Measurements from ENCODE around the gene SLC6A9. TPM values are rescaled to one million over a fixed set of nuclear protein-coding genes. Genes with fewer than 3 reads are reported as not detected.
A peak's percentile ranks its signal among the peaks of the same experiment; 100 is the strongest.

SLC6A9 gene
- total RNA-seq, 2 experiments from 2014 or later: 8.2 to 21.8 TPM

GRCh38 chr1:44072204-44072603 lies 40.9 kb upstream of the SLC6A9 start:
- H3K4me1 ChIP-seq (ENCODE audit: insufficient read depth, low read length, poor library complexity, severe bottlenecking): peaks cover 30% of the 10 kb centered on the region
- H3K9me3 ChIP-seq (ENCODE audit: low read length): no peaks in the 10 kb centered on the region
- DNase-seq (ENCODE audit: low spot score): no peak
- no peak overlapping the region for H3K4me2 ChIP-seq (ENCODE audit: low read length)
- no peak overlapping the region for H2AFZ ChIP-seq (ENCODE audit: low read length)
- ChIA-PET POLR2A (interaction anchor here (0.7 to 1.1 kb wide), 2 partner anchors 11 to 278 kb away, joined by 3 read pairs; no protein-coding TSS in a partner anchor), CTCF (ENCODE audit: unreplicated experiment) (no interaction called here)
- no peaks in the 10 kb centered on the region for H3K9me2 ChIP-seq (ENCODE audit: insufficient read depth, low read length)
- H3K27ac ChIP-seq (ENCODE audit: low read depth, low read length, poor library complexity, severe bottlenecking): no peak overlapping the region
- no peaks in the 10 kb centered on the region for H3K79me2 ChIP-seq (ENCODE audit: insufficient read depth, low read depth, low read length)
- H4K20me1 ChIP-seq (ENCODE audit: insufficient read depth, low read length): no peaks in the 10 kb centered on the region
- TF ChIP-seq EZH2phosphoT487 (IDR thresholded peaks at IDR 0.05; ENCODE audit: borderline replicate concordance, low read depth, low read length) (no peak), CTCF (conservative IDR thresholded peaks at IDR 0.05; ENCODE audit: low read length) (no peak)
- no peak overlapping the region for H3K4me3 ChIP-seq (ENCODE audit: low read depth, low read length, poor library complexity, severe bottlenecking)
- H3K36me3 ChIP-seq (ENCODE audit: insufficient read depth, low read length): no peaks in the 10 kb centered on the region
- no TSS peak for BruUV-seq (replicated peaks)
- intact Hi-C loops (cut with micrococcal nuclease; ENCODE audit: unreplicated experiment): no loop called here

GRCh38 chr1:44071461-44071860 lies 40.2 kb upstream of the SLC6A9 start:
- Histone ChIP-seq H3K27ac (ENCODE audit: low read depth, low read length, poor library complexity, severe bottlenecking) (no peak overlapping the region), H4K20me1 (ENCODE audit: insufficient read depth, low read length) (no peaks in the 10 kb centered on the region), H3K9me2 (ENCODE audit: insufficient read depth, low read length) (no peaks in the 10 kb centered on the region), H3K9me3 (ENCODE audit: low read length) (no peaks in the 10 kb centered on the region), H3K4me3 (ENCODE audit: low read depth, low read length, poor library complexity, severe bottlenecking) (no peak overlapping the region), H3K36me3 (ENCODE audit: insufficient read depth, low read length) (no peaks in the 10 kb centered on the region), H3K79me2 (ENCODE audit: insufficient read depth, low read depth, low read length) (no peaks in the 10 kb centered on the region), H3K4me1 (ENCODE audit: insufficient read depth, low read length, poor library complexity, severe bottlenecking) (peaks cover 33% of the 10 kb centered on the region), H3K4me2 (ENCODE audit: low read length) (no peak overlapping the region), H2AFZ (ENCODE audit: low read length) (no peak overlapping the region)
- no peak for DNase-seq (ENCODE audit: low spot score)
- TF ChIP-seq EZH2phosphoT487 (IDR thresholded peaks at IDR 0.05; ENCODE audit: borderline replicate concordance, low read depth, low read length) (no peak), CTCF (conservative IDR thresholded peaks at IDR 0.05; ENCODE audit: low read length) (no peak)
- CTCF ChIA-PET (ENCODE audit: unreplicated experiment): no interaction called here
- BruUV-seq (replicated peaks): no TSS peak
- intact Hi-C loops (cut with micrococcal nuclease; ENCODE audit: unreplicated experiment): no loop called here
- POLR2A ChIA-PET: no interaction called here

- Histone ChIP-seq H3K27ac (ENCODE audit: low read depth, low read length, poor library complexity, severe bottlenecking) (peak overlapping the region; percentile 1), H4K20me1 (ENCODE audit: insufficient read depth, low read length) (no peaks in the 10 kb centered on the region), H3K4me2 (ENCODE audit: low read length) (peak overlapping the region; percentile 64), H3K9me2 (ENCODE audit: insufficient read depth, low read length) (no peaks in the 10 kb centered on the region), H3K9me3 (ENCODE audit: low read length) (no peaks in the 10 kb centered on the region), H3K4me3 (ENCODE audit: low read depth, low read length, poor library complexity, severe bottlenecking) (peak overlapping the region; percentile 27), H3K79me2 (ENCODE audit: insufficient read depth, low read depth, low read length) (no peaks in the 10 kb centered on the region), H3K36me3 (ENCODE audit: insufficient read depth, low read length) (no peaks in the 10 kb centered on the region), H3K4me1 (ENCODE audit: insufficient read depth, low read length, poor library complexity, severe bottlenecking) (peaks cover 26% of the 10 kb centered on the region), H2AFZ (ENCODE audit: low read length) (peak overlapping the region; percentile 57; the same call in 1 of the 2 replicates)
- ChIA-PET CTCF (ENCODE audit: unreplicated experiment) (no interaction called here), POLR2A (interaction anchor here (0.5 to 0.9 kb wide), 2 partner anchors 13 to 88 kb away, joined by 3 read pairs; no protein-coding TSS in a partner anchor)
- no peak for TF ChIP-seq CTCF (conservative IDR thresholded peaks at IDR 0.05; ENCODE audit: low read length)
- TF ChIP-seq EZH2phosphoT487 (IDR thresholded peaks at IDR 0.05; ENCODE audit: borderline replicate concordance, low read depth, low read length): no peak
- no TSS peak for BruUV-seq (replicated peaks)
- DNase-seq (ENCODE audit: low spot score): peak; percentile 58
- intact Hi-C loops (cut with micrococcal nuclease; ENCODE audit: unreplicated experiment): no loop called here
Measured at GRCh38 chr1:44068442-44068921, 37.2 kb upstream of the SLC6A9 start.
